Measurements from ENCODE around the gene KSR1. TPM values are rescaled to one million over a fixed set of nuclear protein-coding genes. Genes with fewer than 3 reads are reported as not detected.
"Not testable (repeated sequence)": the region's sequence is repeated elsewhere in the genome, so short reads cannot be mapped to it uniquely, and the experiment has no call there.

Gene KSR1
- polyA plus RNA-seq, 1 donor from 2014 or later: 9.2 TPM

- Histone ChIP-seq H3F3A (ENCODE audit: insufficient read depth, low read length, poor library complexity, severe bottlenecking) (no peaks in the 10 kb centered on the region), H3K79me2 (replicated peaks; ENCODE audit: insufficient read depth, low read length) (no peaks in the 10 kb centered on the region), H3K36me3 (ENCODE audit: insufficient read depth, low read length) (no peaks in the 10 kb centered on the region), H3K4me3 (ENCODE audit: low read length) (no peak overlapping the region), H3K9me2 (ENCODE audit: insufficient read depth, low read length) (no peaks in the 10 kb centered on the region), H3K27me3 (ENCODE audit: insufficient read depth, low read depth, low read length) (no peaks in the 10 kb centered on the region), H4K20me1 (ENCODE audit: insufficient read depth) (no peaks in the 10 kb centered on the region), H2AFZ (ENCODE audit: low read depth, low read length) (no peak overlapping the region), H3K9ac (ENCODE audit: low read length) (no peak overlapping the region), H3K27ac (ENCODE audit: low read length) (no peak overlapping the region), H3K4me2 (ENCODE audit: low read length) (no peak overlapping the region), H3K9me3 (ENCODE audit: low read length) (no peaks in the 10 kb centered on the region)
- TF ChIP-seq SMC3 (conservative IDR thresholded peaks at IDR 0.05; ENCODE audit: poor library complexity): no peak
- TF ChIP-seq POLR2AphosphoS5 (IDR thresholded peaks at IDR 0.05): no peak
- TF ChIP-seq MXI1 (conservative IDR thresholded peaks at IDR 0.05; ENCODE audit: poor library complexity, severe bottlenecking): no peak
- no peak for TF ChIP-seq REST (IDR thresholded peaks at IDR 0.05; ENCODE audit: borderline replicate concordance)
- TF ChIP-seq EP300 (conservative IDR thresholded peaks at IDR 0.05; ENCODE audit: poor library complexity, severe bottlenecking): no peak
Measured at GRCh38 chr17:27424516-27424915, 31.7 kb upstream of the KSR1 start.

DNA sequence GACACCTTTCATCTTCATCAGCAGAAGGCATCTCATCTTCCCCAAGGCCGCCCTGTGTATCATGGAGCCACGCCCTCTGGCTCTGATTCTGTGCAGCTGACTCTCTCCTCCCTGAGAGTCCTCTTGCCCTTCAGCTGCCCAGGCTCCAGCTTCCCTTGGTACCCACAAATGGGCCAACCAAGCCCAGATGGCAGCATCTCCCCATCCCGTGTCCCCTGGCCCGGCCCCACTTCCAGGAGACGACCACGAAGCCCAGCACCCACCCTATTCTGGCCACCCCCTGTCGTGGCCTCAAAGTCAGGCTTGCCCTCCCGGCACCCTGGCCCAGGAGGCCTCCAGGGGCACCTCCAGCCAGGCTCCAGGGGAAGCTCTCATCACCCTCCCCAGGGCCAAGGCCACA is 31.3 kb upstream of the KSR1 start:
- Histone ChIP-seq H3F3A (ENCODE audit: insufficient read depth, low read length, poor library complexity, severe bottlenecking) (no peaks in the 10 kb centered on the region), H3K9me3 (ENCODE audit: low read length) (no peaks in the 10 kb centered on the region), H3K27me3 (ENCODE audit: insufficient read depth, low read depth, low read length) (no peaks in the 10 kb centered on the region), H3K4me3 (ENCODE audit: low read length) (no peak overlapping the region), H3K79me2 (replicated peaks; ENCODE audit: insufficient read depth, low read length) (no peaks in the 10 kb centered on the region), H4K20me1 (ENCODE audit: insufficient read depth) (no peaks in the 10 kb centered on the region), H2AFZ (ENCODE audit: low read depth, low read length) (no peak overlapping the region), H3K9me2 (ENCODE audit: insufficient read depth, low read length) (no peaks in the 10 kb centered on the region), H3K36me3 (ENCODE audit: insufficient read depth, low read length) (no peaks in the 10 kb centered on the region), H3K9ac (ENCODE audit: low read length) (no peak overlapping the region), H3K4me2 (ENCODE audit: low read length) (no peak overlapping the region), H3K27ac (ENCODE audit: low read length) (no peak overlapping the region)
- TF ChIP-seq TAF1 (IDR thresholded peaks at IDR 0.05; ENCODE audit: low read depth) (no peak), RAD21 (conservative IDR thresholded peaks at IDR 0.05) (no peak), EZH2 (IDR thresholded peaks at IDR 0.05; ENCODE audit: borderline replicate concordance, insufficient read depth, low read length, poor library complexity, severe bottlenecking) (no peak), EP300 (conservative IDR thresholded peaks at IDR 0.05; ENCODE audit: poor library complexity, severe bottlenecking) (no peak), REST (IDR thresholded peaks at IDR 0.05; ENCODE audit: borderline replicate concordance) (no peak), SMC3 (conservative IDR thresholded peaks at IDR 0.05; ENCODE audit: poor library complexity) (no peak), POLR2AphosphoS5 (IDR thresholded peaks at IDR 0.05) (no peak), MXI1 (conservative IDR thresholded peaks at IDR 0.05; ENCODE audit: poor library complexity, severe bottlenecking) (no peak)
- TF ChIP-seq, protein P1, sequence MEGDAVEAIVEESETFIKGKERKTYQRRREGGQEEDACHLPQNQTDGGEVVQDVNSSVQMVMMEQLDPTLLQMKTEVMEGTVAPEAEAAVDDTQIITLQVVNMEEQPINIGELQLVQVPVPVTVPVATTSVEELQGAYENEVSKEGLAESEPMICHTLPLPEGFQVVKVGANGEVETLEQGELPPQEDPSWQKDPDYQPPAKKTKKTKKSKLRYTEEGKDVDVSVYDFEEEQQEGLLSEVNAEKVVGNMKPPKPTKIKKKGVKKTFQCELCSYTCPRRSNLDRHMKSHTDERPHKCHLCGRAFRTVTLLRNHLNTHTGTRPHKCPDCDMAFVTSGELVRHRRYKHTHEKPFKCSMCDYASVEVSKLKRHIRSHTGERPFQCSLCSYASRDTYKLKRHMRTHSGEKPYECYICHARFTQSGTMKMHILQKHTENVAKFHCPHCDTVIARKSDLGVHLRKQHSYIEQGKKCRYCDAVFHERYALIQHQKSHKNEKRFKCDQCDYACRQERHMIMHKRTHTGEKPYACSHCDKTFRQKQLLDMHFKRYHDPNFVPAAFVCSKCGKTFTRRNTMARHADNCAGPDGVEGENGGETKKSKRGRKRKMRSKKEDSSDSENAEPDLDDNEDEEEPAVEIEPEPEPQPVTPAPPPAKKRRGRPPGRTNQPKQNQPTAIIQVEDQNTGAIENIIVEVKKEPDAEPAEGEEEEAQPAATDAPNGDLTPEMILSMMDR (IDR thresholded peaks at IDR 0.05; ENCODE audit: poor library complexity, severe bottlenecking): no peak

DNA sequence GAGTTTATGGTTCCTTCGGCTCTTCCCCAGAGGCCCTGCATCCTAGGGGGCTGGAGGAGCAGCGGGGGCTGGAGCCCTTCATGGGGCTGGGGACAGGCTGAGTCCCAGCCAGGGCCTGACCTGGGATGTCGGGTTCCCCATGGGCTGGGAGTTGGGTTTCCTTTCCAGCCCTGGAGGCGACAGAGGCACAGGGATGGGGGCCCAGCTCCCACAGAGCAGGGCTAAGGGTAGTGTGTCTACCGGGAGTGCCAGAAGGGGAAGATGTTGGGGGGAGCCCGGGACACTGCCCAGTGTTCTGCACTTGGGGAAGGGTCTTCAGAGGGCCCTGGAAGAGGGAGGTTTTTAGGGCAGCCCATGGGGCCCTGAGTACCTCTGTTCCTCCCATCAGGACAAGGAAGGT is 30.7 kb upstream of the KSR1 start:
- H3K36me3 ChIP-seq (ENCODE audit: insufficient read depth, low read length); H3K4me3 ChIP-seq (ENCODE audit: low read length); H4K20me1 ChIP-seq (ENCODE audit: insufficient read depth); H3F3A ChIP-seq (ENCODE audit: insufficient read depth, low read length, poor library complexity, severe bottlenecking); H2AFZ ChIP-seq (ENCODE audit: low read depth, low read length); H3K4me2 ChIP-seq (ENCODE audit: low read length); H3K27ac ChIP-seq (ENCODE audit: low read length); H3K27me3 ChIP-seq (ENCODE audit: insufficient read depth, low read depth, low read length); H3K9me3 ChIP-seq (ENCODE audit: low read length); H3K79me2 ChIP-seq (replicated peaks; ENCODE audit: insufficient read depth, low read length); H3K9me2 ChIP-seq (ENCODE audit: insufficient read depth, low read length); H3K9ac ChIP-seq (ENCODE audit: low read length): not testable (repeated sequence)
